Eye (tissue), 1 donor: ENCODE results near the gene BCHE.
"Not testable (repeated sequence)": the region's sequence is repeated elsewhere in the genome, so short reads cannot be mapped to it uniquely, and the experiment has no call there.

ENCODE experiments used
- DNase-seq: peaks from one replicate; pipeline ENCODE4 v3.0.0-alpha.2; 2015

BCHE gene

DNA sequence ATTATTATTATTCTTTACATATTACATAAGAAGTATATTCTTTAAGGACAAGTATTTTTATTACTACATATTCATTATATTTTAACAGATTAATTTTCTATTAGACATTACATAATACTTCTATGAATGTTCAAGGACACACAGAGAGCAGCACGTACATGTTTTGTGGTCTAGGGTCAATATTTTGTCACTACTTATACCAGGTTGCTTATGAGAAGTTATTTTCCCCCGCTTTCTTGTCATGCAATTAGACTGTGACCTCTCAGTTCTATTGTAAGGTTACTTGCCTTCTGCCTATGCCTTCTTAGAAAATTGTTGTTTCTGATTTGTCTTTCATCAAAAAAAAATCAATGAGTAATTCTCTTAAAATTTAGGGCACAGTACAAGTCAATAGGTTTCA lies 21.5 kb downstream of the BCHE start:
- DNase-seq, result no peak

GRCh38 chr3:165814380-165814779 lies 22.8 kb downstream of the BCHE start:
- DNase-seq, result no peak

DNA sequence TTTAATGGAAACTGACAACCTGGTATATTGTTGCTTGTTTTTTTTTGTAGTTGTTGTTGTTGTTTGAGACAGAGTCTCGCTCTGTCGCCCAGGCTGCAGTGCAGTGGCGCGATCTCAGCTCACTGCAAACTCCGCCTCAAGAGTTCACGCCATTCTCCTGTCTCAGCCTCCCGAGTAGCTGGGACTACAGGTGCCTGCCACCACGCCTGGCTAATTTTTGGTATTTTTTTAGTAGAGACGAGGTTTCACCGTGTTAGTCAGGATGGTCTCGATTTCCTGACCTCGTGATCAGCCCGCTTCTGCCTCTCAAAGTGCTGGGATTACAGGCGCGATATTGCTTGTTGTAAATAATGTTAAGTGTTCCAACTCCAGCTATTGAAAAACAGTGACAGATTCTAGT lies 29.3 kb downstream of the BCHE start:
- not testable (repeated sequence) for DNase-seq

- DNase-seq, result no peak
Observed at GRCh38 chr3:165805946-165806561, 31.2 kb downstream of the BCHE start.

GRCh38 chr3:165803471-165803870 lies 33.8 kb downstream of the BCHE start:
- no peak for DNase-seq

- DNase-seq, result no peak
Observed at GRCh38 chr3:165800970-165801369, 36.3 kb downstream of the BCHE start.

GRCh38 chr3:165799026-165799425 lies 38.2 kb downstream of the BCHE start:
- no peak for DNase-seq

- no peak for DNase-seq
Observed at GRCh38 chr3:165797551-165797950, 39.7 kb downstream of the BCHE start.

DNA sequence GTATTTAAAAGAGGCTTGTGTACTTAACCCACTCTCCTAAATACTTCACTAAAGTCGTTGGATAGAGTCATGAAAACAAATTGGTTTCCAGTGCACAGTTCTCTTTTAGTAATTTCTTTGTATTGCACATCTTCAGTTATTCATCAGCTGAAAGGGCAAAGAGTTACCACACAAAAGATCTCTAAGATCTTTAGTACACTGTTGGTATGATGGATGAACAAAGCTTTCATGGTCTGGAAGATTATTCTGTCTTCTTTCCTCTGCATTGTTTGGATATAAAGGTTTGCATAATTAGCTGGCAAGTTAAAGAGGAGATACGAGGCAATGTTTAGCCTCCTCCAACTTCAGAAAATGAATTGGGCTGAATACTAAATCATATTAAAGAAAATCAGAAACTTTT lies 40.5 kb downstream of the BCHE start:
- no peak for DNase-seq

DNA sequence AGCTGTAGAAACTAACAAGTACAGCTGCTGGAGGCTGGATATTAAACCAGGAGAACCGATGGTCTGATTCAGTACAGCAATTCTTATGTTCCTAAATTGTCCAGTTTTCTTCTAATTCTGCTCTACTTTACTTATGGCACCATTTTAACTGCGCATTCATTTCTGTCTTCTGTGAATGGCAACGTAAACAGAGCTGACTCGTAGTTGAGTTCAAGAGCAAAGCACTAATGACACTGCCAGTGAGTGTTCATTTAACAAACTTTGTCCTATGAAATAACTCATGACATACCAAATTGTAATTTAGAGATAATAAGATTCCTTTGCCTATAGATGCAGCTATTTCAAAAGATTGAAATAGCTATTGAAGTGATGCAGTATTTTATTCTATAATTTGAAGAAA lies 48.7 kb downstream of the BCHE start:
- no peak for DNase-seq

DNA sequence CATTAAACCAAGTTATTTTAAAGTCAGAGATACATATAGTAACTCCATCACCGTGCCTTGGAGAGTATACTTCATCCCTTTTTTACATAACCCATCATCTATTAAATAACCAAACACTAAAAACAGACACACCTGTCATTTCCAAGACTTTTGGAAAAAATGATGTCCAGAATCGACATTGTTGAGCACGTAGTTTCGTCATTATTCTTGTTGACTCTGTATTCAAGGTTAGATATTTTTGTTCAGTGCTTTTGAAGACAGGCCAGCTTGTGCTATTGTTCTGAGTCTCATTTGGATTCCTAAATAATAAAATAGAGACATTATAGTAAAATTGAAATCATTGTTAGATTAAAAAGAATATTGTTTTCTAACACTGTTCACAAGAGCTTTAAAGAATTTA lies 51.2 kb downstream of the BCHE start:
- DNase-seq, result no peak

DNA sequence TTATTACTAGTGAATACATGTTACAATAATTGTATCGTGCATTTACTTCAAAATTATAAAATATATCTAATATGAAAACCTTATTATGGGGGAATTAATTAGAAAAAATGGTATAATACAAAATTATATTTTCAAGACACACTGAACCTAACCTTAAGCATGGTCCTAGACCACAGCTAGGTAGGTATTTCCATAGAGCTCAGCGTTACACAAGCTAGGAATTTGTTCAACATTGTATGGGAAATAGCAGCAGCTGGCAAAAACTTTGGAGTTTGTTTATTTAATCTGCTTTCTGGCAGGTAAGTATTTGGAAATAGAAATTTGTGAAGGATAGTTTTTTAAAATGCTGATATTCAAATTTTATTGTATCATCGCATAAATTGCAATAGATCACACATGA lies 52.9 kb downstream of the BCHE start:
- no peak for DNase-seq

- no peak for DNase-seq
Observed at GRCh38 chr3:165783383-165783782, 53.8 kb downstream of the BCHE start.

GRCh38 chr3:165778891-165779290 lies 58.3 kb downstream of the BCHE start:
- DNase-seq, result no peak

- DNase-seq, result no peak
Observed at GRCh38 chr3:165778456-165778855, 58.8 kb downstream of the BCHE start.

- DNase-seq, result no peak
Observed at GRCh38 chr3:165775824-165776223, 61.4 kb downstream of the BCHE start.

GRCh38 chr3:165770781-165771180 lies 66.4 kb downstream of the BCHE start:
- no peak for DNase-seq

GRCh38 chr3:165768680-165769079 lies 68.5 kb downstream of the BCHE start:
- DNase-seq, result no peak

DNA sequence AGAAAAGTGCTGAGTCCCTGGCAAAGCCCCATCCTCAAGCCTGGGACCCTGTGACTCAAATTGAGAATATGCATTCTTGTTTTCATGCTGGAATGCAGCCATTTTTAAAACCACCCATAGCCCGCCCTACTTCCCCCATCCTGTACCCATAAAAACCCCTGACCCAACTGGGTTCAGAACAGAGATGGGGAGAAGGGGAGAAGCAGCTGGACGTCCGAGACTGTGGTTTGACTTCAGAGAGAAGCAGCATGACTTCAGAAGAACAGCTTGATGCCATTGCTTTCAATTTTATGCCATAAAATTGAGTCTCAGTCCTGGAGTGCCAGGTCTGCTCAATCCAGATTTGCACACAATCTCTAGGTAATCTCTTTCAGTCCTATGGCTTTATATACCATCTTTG lies 78.2 kb downstream of the BCHE start:
- no peak for DNase-seq

GRCh38 chr3:165755571-165755970 lies 81.7 kb downstream of the BCHE start:
- no peak for DNase-seq

DNA sequence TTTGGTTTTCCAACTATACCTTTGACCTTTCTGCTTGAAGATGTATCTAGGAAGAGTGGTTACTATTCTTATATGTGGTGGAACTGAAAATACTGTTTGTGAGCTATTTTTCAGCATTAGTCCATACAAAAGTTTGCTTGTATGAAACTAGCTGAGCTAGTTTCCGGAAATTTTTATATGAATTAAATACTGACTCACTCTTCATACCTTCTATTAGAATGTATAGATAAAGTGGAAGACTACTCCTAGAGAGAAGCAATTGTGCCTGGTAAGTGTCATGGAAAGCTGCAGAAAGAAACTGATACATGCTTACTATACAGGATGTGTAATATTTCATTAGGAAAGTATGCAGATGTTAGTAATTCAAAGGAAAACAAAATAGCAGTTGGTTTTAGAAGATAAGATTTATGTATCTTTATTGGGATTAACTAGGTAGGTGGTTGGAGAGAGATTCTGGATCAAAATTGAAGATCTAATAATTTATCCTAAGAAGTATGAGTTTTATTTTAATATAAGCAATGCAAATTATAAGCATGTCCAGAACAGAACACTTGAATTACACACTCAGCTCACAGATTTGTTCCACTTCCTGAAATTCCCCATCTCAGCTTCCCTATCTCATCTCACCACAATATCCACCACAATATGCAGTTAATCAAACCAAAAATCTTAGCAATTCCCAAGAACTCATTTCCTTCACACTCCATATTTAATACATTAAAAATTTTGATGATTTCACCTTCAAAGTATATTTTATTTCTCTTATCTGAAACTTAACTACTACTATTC lies 82.8 kb downstream of the BCHE start:
- no peak for DNase-seq

GRCh38 chr3:165753560-165753959 lies 83.7 kb downstream of the BCHE start:
- DNase-seq, result no peak

DNA sequence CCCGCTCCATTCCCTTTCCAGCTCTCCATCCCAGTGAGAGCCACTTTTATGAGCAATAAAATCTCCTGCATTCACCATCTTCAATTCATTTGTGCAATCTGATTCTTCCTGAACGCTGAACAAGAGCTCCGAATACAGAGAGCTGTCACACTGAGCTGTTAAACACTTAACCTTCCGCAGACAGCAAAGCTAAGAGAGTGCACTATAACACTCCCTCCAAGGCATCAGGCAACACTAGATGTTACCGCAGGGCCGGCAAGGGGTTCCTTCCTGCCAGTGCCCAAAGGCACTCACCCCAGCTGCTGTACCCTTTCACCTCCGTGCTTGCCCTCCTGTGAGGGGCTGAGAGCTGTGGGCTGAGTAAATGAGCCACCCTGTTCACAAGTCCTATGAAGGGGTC lies 85.6 kb downstream of the BCHE start:
- DNase-seq, result no peak

DNA sequence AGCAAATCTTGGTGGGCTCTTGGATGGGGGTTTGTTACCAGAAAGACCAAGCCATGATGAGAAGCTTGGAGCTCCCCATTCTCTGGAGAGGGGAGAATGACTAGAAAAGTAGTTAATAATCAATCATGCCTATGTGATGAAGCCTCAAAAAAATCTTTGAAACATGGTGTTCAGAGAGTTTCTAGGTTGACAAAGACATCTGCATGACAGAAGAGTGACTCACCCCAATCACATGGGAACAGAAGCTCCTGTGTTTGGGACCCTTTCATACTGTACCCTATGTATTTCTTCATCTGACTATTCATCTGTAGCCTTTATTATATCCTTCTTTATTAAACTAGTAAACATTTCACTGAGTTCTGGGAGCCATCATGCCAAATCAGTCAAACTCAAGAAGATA lies 87.4 kb downstream of the BCHE start:
- DNase-seq, result no peak

GRCh38 chr3:165749241-165749640 lies 88.0 kb downstream of the BCHE start:
- DNase-seq, result no peak
